Stimulated activated CD4-positive, alpha-beta T cell treated with anti-CD3 and anti-CD28 coated beads, TNF-alpha, amount 100 ng/mL, for 4 hours (primary cell): ENCODE data around the gene KCTD1.

Experiments used
- DNase-seq, 3 experiments: peaks; one replicate each; pipeline ENCODE4 v3.0.0-alpha.2; 2020; ENCODE audit warnings: low read depth in 3 of 3

The KCTD1 gene

GRCh38 chr18:26549263-26550094 is 1.1 kb upstream of the KCTD1 start:
- DNase-seq = no peak

GRCh38 chr18:26547646-26548414 is 523 bp downstream of the KCTD1 start:
- peak in 1 of 3 experiments; percentile 25 for DNase-seq

- no peak for DNase-seq
These were observed 1.3 kb downstream of the KCTD1 start for GRCh38 chr18:26546875-26547645.

GRCh38 chr18:26546170-26546874 is 2.0 kb downstream of the KCTD1 start:
- DNase-seq = no peak

- DNase-seq = no peak
These were observed 2.8 kb downstream of the KCTD1 start for GRCh38 chr18:26545335-26546123.

- DNase-seq = no peak
These were observed 3.9 kb downstream of the KCTD1 start for GRCh38 chr18:26544451-26544850.

- no peak for DNase-seq
These were observed 5.0 kb downstream of the KCTD1 start for GRCh38 chr18:26543373-26543772.

- DNase-seq = no peak
These were observed 8.2 kb downstream of the KCTD1 start for GRCh38 chr18:26540043-26540628.

GRCh38 chr18:26538524-26538923 is 9.8 kb downstream of the KCTD1 start:
- no peak for DNase-seq

GRCh38 chr18:26536664-26537063 is 11.7 kb downstream of the KCTD1 start:
- no peak for DNase-seq

GRCh38 chr18:26536032-26536431 is 12.3 kb downstream of the KCTD1 start:
- no peak for DNase-seq

- no peak for DNase-seq
These were observed 12.7 kb downstream of the KCTD1 start for GRCh38 chr18:26535630-26536029.

- no peak for DNase-seq
These were observed 15.7 kb downstream of the KCTD1 start for GRCh38 chr18:26532367-26533340.

GRCh38 chr18:26531605-26532298 is 16.6 kb downstream of the KCTD1 start:
- no peak for DNase-seq

GRCh38 chr18:26526966-26527234 is 21.5 kb downstream of the KCTD1 start:
- no peak for DNase-seq

- no peak for DNase-seq
These were observed 22.0 kb downstream of the KCTD1 start for GRCh38 chr18:26526128-26526965.

GRCh38 chr18:26524504-26525351 is 23.6 kb downstream of the KCTD1 start:
- DNase-seq = no peak
